HCT116 (cell line): ENCODE measurements around the gene SHISAL2A. TPM values are rescaled to one million over a fixed set of nuclear protein-coding genes. Genes with fewer than 3 reads are reported as not detected.

Experiments used
- ATAC-seq: fragments of 200-7000 bp; cut with Tn5 transposase; 2 replicates; pipeline ENCODE4 v1.9.1; 2020; ENCODE audit warnings: mild to moderate bottlenecking, moderate library complexity
- BruUV-seq: library from RNA; stranded (reverse); fragments of 400-500 nt; replicated peaks from 2 replicates; lab custom pipeline; 2021; lab: Mats Ljungman, UMichigan
- CTCF ChIA-PET: fragments of 300-600 bp; sonication (Branson Sonifier 250); formaldehyde crosslinking; loops from one replicate; lab custom pipeline; 2021; ENCODE audit warnings: antibody characterized with exemption; lab: Charles Lee
- POLR2A ChIA-PET: fragments of 300-600, 350-600 bp; sonication (Branson Sonifier 250); formaldehyde crosslinking; loops from one replicate; lab custom pipeline; 2021; ENCODE audit warnings: antibody characterized with exemption; lab: Charles Lee
- RAD21 ChIA-PET, 2 experiments: fragments of 300-600 bp; sonication (Branson Sonifier 250); formaldehyde crosslinking; loops; one replicate each; lab custom pipeline; 2023; ENCODE audit warnings: low total read pairs in 2 of 2; ENCODE audit not compliant: uncharacterized antibody in 2 of 2, unreplicated experiment in 2 of 2, low non-redundant PET in 1 of 2; lab: Charles Lee
- DNase-seq: peaks from one replicate; pipeline ENCODE4 v3.0.0-alpha.2; 2010; ENCODE audit warnings: low read depth, low spot score
- H2AFZ ChIP-seq: fragments of 200-600 bp; shearing (Covaris generic), sonication (generic); 2 replicates; pipeline ENCODE4 v1.6.1; 2017; ENCODE audit warnings: low read depth, mixed run types, mixed read lengths, antibody characterized with exemption, low read length; ENCODE audit not compliant: poor library complexity, severe bottlenecking
- H3K27ac ChIP-seq: 2 replicates; pipeline ENCODE4 v1.5.1; 2012; ENCODE audit warnings: low read depth, low read length
- H3K27me3 ChIP-seq: fragments of 200-600 bp; sonication (generic); 2 replicates; pipeline ENCODE4 v1.6.1; 2016; ENCODE audit warnings: mixed run types, low read length, mixed read lengths; ENCODE audit not compliant: insufficient read depth
- H3K36me3 ChIP-seq, 2 experiments: fragments of 200-500 bp in 1 of 2; fragments of 200-600 bp in 1 of 2; sonication (Bioruptor generic) in 1 of 2; sonication (generic) in 1 of 2; 2 replicates each; pipeline versions ENCODE4 v1.5.1 to v1.6.1; 2014 to 2016; ENCODE audit warnings: low read length in 2 of 2, inconsistent platforms in 1 of 2, mixed read lengths in 1 of 2, mixed run types in 1 of 2; ENCODE audit not compliant: insufficient read depth in 2 of 2, control insufficient read depth in 1 of 2
- H3K4me1 ChIP-seq, 2 experiments: fragments of 200-600 bp in 1 of 2; sonication (generic) in 1 of 2; 2 replicates each; pipeline versions ENCODE4 v1.5.1 to v1.6.1; 2012 to 2017; ENCODE audit warnings: low read length in 2 of 2, inconsistent platforms in 1 of 2, mild to moderate bottlenecking in 1 of 2, mixed read lengths in 1 of 2, mixed run types in 1 of 2, moderate library complexity in 1 of 2; ENCODE audit not compliant: insufficient read depth in 2 of 2, control insufficient read depth in 1 of 2
- H3K4me2 ChIP-seq: fragments of 200-600 bp; sonication (generic); 2 replicates; pipeline ENCODE4 v1.6.1; 2017; ENCODE audit warnings: mixed run types, low read length, mixed read lengths
- H3K4me3 ChIP-seq, 2 experiments: fragments of 200-600 bp in 1 of 2; sonication (generic) in 1 of 2; replicated peaks in 1 of 2; 2 replicates each; pipeline ENCODE4 v1.5.1; 2011 to 2016; ENCODE audit warnings: low read length in 2 of 2, control low read depth in 1 of 2, low read depth in 1 of 2, mild to moderate bottlenecking in 1 of 2, mixed read lengths in 1 of 2, mixed run types in 1 of 2
- H3K79me2 ChIP-seq: fragments of 200-600 bp; sonication (generic); 2 replicates; pipeline ENCODE4 v1.6.1; 2017; ENCODE audit warnings: mild to moderate bottlenecking, mixed run types, low read length, moderate library complexity, mixed read lengths; ENCODE audit not compliant: insufficient read depth
- H3K9ac ChIP-seq: fragments of 200-600 bp; sonication (generic); 2 replicates; pipeline ENCODE4 v1.6.1; 2016; ENCODE audit warnings: low read length, mixed read lengths
- H3K9me2 ChIP-seq: fragments of 200-600 bp; sonication (generic), shearing (Covaris generic); 2 replicates; pipeline ENCODE4 v1.6.1; 2017; ENCODE audit warnings: mixed run types, mild to moderate bottlenecking, moderate library complexity; ENCODE audit not compliant: insufficient read depth
- H3K9me3 ChIP-seq, 2 experiments: fragments of 200-500 bp in 1 of 2; fragments of 200-600 bp in 1 of 2; sonication (Bioruptor generic) in 1 of 2; sonication (generic) in 1 of 2; 2 replicates each; pipeline ENCODE4 v1.6.1; 2014 to 2017; ENCODE audit warnings: low read length in 2 of 2, mixed read lengths in 2 of 2, inconsistent platforms in 1 of 2, low read depth in 1 of 2, mild to moderate bottlenecking in 1 of 2, mixed run types in 1 of 2, moderate library complexity in 1 of 2; ENCODE audit not compliant: control insufficient read depth in 1 of 2, insufficient read depth in 1 of 2
- H4K20me1 ChIP-seq: fragments of 200-600 bp; sonication (generic), shearing (Covaris generic); 2 replicates; pipeline ENCODE4 v1.6.1; 2017; ENCODE audit warnings: mixed run types, mild to moderate bottlenecking, moderate library complexity; ENCODE audit not compliant: insufficient read depth
- CBX3 ChIP-seq: IDR thresholded peaks from 2 replicates; pipeline ENCODE4 v1.6.1; 2012; ENCODE audit warnings: low read depth
- CEBPB ChIP-seq: IDR thresholded peaks from 2 replicates; pipeline ENCODE4 v1.6.1; 2012; ENCODE audit warnings: low read depth
- EGR1 ChIP-seq: IDR thresholded peaks from 2 replicates; pipeline ENCODE4 v1.6.1; 2012; ENCODE audit warnings: low read depth
- ELF1 ChIP-seq: IDR thresholded peaks from 2 replicates; pipeline ENCODE4 v1.6.1; 2012; ENCODE audit warnings: low read depth, borderline replicate concordance
- FOSL1 ChIP-seq: IDR thresholded peaks from 2 replicates; pipeline ENCODE4 v1.6.1; 2012; ENCODE audit warnings: low read depth
- MAX ChIP-seq: IDR thresholded peaks from 2 replicates; pipeline ENCODE4 v1.6.1; 2012
- POLR2A ChIP-seq: IDR thresholded peaks from 2 replicates; pipeline ENCODE4 v1.7.0; 2011; ENCODE audit warnings: borderline replicate concordance; ENCODE audit not compliant: insufficient read depth, insufficient read length; ENCODE audit errors: extremely low read depth
- POLR2AphosphoS5 ChIP-seq: IDR thresholded peaks from 2 replicates; pipeline ENCODE4 v1.6.1; 2011; ENCODE audit warnings: mild to moderate bottlenecking, low read depth, low read length, moderate library complexity
- RAD21 ChIP-seq: IDR thresholded peaks from 2 replicates; pipeline ENCODE4 v1.6.1; 2012; ENCODE audit warnings: low read depth, mild to moderate bottlenecking
- SIN3A ChIP-seq: IDR thresholded peaks from 2 replicates; pipeline ENCODE4 v1.6.1; 2012; ENCODE audit warnings: low read depth
- SRF ChIP-seq: IDR thresholded peaks from 2 replicates; pipeline ENCODE4 v1.6.1; 2012; ENCODE audit warnings: low read depth
- TCF7L2 ChIP-seq: IDR thresholded peaks from 2 replicates; pipeline ENCODE4 v1.7.0; 2011; ENCODE audit warnings: borderline replicate concordance, inconsistent platforms; ENCODE audit not compliant: insufficient read depth, insufficient read length; ENCODE audit errors: extremely low read depth
- YY1 ChIP-seq: IDR thresholded peaks from 2 replicates; pipeline ENCODE4 v1.6.1; 2011; ENCODE audit warnings: low read length, low read depth, moderate library complexity, mild to moderate bottlenecking; ENCODE audit not compliant: insufficient replicate concordance; ENCODE audit errors: extremely low read depth
- ZFX ChIP-seq: fragments of 450-650 bp; IDR thresholded peaks from 2 replicates; pipeline ENCODE4 v1.6.1; 2017
- ZNF274 ChIP-seq: fragments of 200-500 bp; sonication (Bioruptor generic); IDR thresholded peaks from 2 replicates; pipeline ENCODE4 v1.6.1; 2014; ENCODE audit warnings: mild to moderate bottlenecking, low read depth, low read length, inconsistent platforms
- intact Hi-C: fragments of 100-400 bp; cut with micrococcal nuclease; formaldehyde crosslinking; loops from 2 replicates; pipeline ENCODE4 v1.10.0; 2022
- total RNA-seq: library from RNA; stranded (reverse); gene quantifications from one replicate; pipeline ENCODE4 v1.2.1, GENCODE V29; 2021; ENCODE audit not compliant: unreplicated experiment

SHISAL2A gene
- total RNA-seq, 1 experiment from 2014 or later, result not detected

GRCh38 chr1:52695627-52696026 lies 62.7 kb downstream of the SHISAL2A start:
- Histone ChIP-seq H3K27me3 (no peaks in the 10 kb centered on the region), H3K36me3 (peaks cover 12 to 22% of the 10 kb centered on the region in 2 experiments), H2AFZ (no peak overlapping the region), H3K79me2 (peaks cover 77% of the 10 kb centered on the region), H3K4me3 (no peak overlapping the region), H4K20me1 (no peaks in the 10 kb centered on the region), H3K9me2 (no peaks in the 10 kb centered on the region), H3K9ac (no peak overlapping the region), H3K4me1 (peaks cover 5 to 22% of the 10 kb centered on the region in 2 experiments; a peak in 3 of 4 replicates), H3K9me3 (no peaks in the 10 kb centered on the region), H3K4me2 (no peak overlapping the region), H3K27ac (no peak overlapping the region)
- ChIA-PET CTCF (no interaction called here), POLR2A (no interaction called here), RAD21 (no interaction called here)
- ATAC-seq (no peak), DNase-seq (no peak)
- intact Hi-C loops, result no loop called here
- TF ChIP-seq ZNF274 (no peak), TCF7L2 (no peak), SIN3A (no peak), EGR1 (no peak)
- BruUV-seq, result no TSS peak

- peak; percentile 62 for DNase-seq
- H3K4me2 ChIP-seq, result peak within 1 kb of the TSS; percentile 71
- peak within 1 kb of the TSS; percentile 77 to 82 for H3K4me3 ChIP-seq
- no TSS peak for BruUV-seq
- ChIA-PET RAD21 (no interaction called here), POLR2A (no interaction called here), CTCF (interaction anchor here (1.9 kb wide), 1 partner anchor 12 kb away, joined by 10 read pairs; no protein-coding TSS in a partner anchor)
- intact Hi-C loops, result no loop called here
- H4K20me1 ChIP-seq, result no peaks in the 10 kb centered on the region
- H2AFZ ChIP-seq, result peak within 1 kb of the TSS; percentile 8
- TF ChIP-seq POLR2AphosphoS5 (peak; percentile 89), RAD21 (no peak), FOSL1 (no peak), SIN3A (peak; percentile 48; the same call in 1 of the 2 replicates), CBX3 (peak; percentile 73; the same call in 1 of the 2 replicates), CEBPB (no peak), TCF7L2 (no peak), ZFX (0 out of 2 replicates have a peak, but pooled peaks have one; percentile 26), YY1 (peak; percentile 87), SRF (no peak), EGR1 (peak; percentile 60), ELF1 (no peak; the same call in 1 of the 2 replicates), MAX (peak; percentile 99), POLR2A (peak; percentile 87)
- H3K9me2 ChIP-seq, result no peaks in the 10 kb centered on the region
- peaks cover 5 to 32% of the 10 kb centered on the region in 2 experiments; a peak in 3 of 4 replicates for H3K4me1 ChIP-seq
- H3K79me2 ChIP-seq, result peaks cover 56% of the 10 kb centered on the region
- no peaks in the 10 kb centered on the region for H3K9me3 ChIP-seq
- H3K36me3 ChIP-seq, result peaks cover 0 to 2% of the 10 kb centered on the region in 2 experiments; a peak in 2 of 4 replicates
- H3K9ac ChIP-seq, result peak within 1 kb of the TSS; percentile 94
- peak within 1 kb of the TSS; percentile 78 for H3K27ac ChIP-seq
- ATAC-seq, result peak; percentile 77
- no peaks in the 10 kb centered on the region for H3K27me3 ChIP-seq
These were observed 65.1 kb downstream of the SHISAL2A start, which contains the start of gene COA7 for GRCh38 chr1:52697795-52698674. TSS of gene COA7 (minus strand) at chr1:52698347. CDS start at chr1:52698326, 21 bp downstream.
